Mononuclear cell (primary cell): Measurements from ENCODE around the gene C1orf50. TPM values are rescaled to one million over a fixed set of nuclear protein-coding genes. Genes with fewer than 3 reads are reported as not detected.
"Not testable (repeated sequence)": the region's sequence is repeated elsewhere in the genome, so short reads cannot be mapped to it uniquely, and the experiment has no call there.

ENCODE experiments used
- H3K27me3 ChIP-seq: 2 replicates; pipeline ENCODE4 v1.6.0; 2011; ENCODE audit warnings: low read length, control low read depth; ENCODE audit not compliant: insufficient read depth
- H3K4me1 ChIP-seq: 2 replicates; pipeline ENCODE4 v1.5.1; 2011; ENCODE audit warnings: mild to moderate bottlenecking, low read length, control low read depth; ENCODE audit not compliant: insufficient read depth
- H3K4me3 ChIP-seq: 2 replicates; pipeline ENCODE4 v1.5.1; 2011; ENCODE audit warnings: mild to moderate bottlenecking, low read length, moderate library complexity
- H3K9me3 ChIP-seq: 2 replicates; pipeline ENCODE4 v1.5.1; 2011; ENCODE audit warnings: low read depth, mild to moderate bottlenecking, control low read depth, low read length
- total RNA-seq: library from RNA; depleted of rRNA; stranded (reverse); fragments of >200 nt; gene quantifications from one replicate; pipeline ENCODE4 v1.2.3, GENCODE V29; 2012

C1orf50 gene
- total RNA-seq, result 6.3 TPM

- Histone ChIP-seq H3K4me3 (peak within 1 kb of the TSS; percentile 91), H3K4me1 (peaks cover 47% of the 10 kb centered on the region), H3K27me3 (no peaks in the 10 kb centered on the region), H3K9me3 (no peaks in the 10 kb centered on the region)
Measured at GRCh38 chr1:42766741-42767509, at the start of gene C1orf50, which contains the start of gene P3H1. TSS of gene C1orf50 (plus strand) at chr1:42767249. CDS start at chr1:42767312, 63 bp downstream. TSS of gene P3H1 (minus strand) at chr1:42767028. CDS start at chr1:42766971, 57 bp downstream.

DNA sequence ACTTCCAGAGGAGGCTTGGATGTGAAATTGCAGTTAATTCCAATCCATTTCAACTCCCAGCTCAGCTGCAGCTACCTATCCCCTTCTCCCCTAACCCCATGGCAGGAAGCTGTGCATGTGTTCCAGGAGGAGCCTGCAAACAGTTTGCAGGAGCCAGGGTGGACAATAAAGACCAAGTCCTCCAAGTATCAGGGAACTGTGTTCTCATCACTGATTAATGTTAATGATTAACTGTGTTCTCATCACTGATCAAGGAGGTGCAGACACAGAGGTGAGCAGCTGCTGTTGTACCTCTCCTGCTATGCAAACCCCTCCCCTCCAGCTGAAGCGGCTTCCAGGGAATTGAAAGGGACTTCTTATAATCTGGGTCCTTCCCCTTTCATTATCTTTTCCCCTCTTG, 46.2 kb upstream of the C1orf50 start:
- Histone ChIP-seq H3K4me3 (no peak overlapping the region), H3K4me1 (no peaks in the 10 kb centered on the region), H3K9me3 (no peaks in the 10 kb centered on the region), H3K27me3 (no peaks in the 10 kb centered on the region)

DNA sequence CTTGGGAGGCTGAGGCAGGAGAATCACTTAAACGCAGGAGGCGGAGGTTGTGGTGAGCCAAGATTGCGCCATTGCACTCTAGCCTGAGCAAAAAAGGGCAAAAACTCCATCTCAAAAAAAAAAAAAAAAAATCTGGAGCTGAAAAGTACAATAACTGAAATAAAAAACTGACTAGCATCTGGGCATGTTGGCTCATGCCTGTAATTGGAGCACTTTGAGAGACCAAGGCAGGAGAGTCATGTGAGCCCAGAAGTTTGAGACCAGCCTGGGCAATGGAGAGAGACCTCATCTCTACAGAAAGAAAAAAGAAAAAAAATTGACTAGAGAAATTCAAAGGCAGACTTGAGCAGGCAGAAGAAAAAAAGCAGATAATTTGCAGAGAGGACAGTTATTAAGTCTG, 45.1 kb upstream of the C1orf50 start:
- Histone ChIP-seq H3K9me3 (no peaks in the 10 kb centered on the region), H3K27me3 (no peaks in the 10 kb centered on the region), H3K4me3 (no peak overlapping the region), H3K4me1 (no peaks in the 10 kb centered on the region)

GRCh38 chr1:42722403-42722802, 44.6 kb upstream of the C1orf50 start:
- H3K4me3 ChIP-seq, H3K9me3 ChIP-seq, H3K4me1 ChIP-seq: not testable (repeated sequence)

DNA sequence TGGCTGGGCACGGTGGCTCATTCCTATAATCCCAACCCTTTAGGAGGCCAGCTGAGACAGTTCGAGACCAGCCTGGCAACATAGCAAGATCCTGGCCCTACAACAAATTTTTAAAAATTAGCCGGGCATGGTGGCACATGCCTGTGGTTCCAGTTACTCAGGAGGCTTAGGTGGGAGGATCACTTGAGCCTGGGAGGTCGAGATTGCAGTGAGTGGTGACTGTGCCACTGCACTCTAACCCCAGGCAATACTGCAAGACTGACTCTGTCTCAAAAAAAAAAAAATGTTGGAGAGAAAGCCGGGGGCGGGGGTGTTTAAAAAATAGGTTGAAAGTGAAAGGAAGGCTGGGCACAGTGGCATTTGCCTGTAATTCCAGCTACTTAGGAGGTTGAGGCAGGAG, 43.5 kb upstream of the C1orf50 start:
- Histone ChIP-seq H3K4me1 (no peaks in the 10 kb centered on the region), H3K27me3 (no peaks in the 10 kb centered on the region), H3K9me3 (no peaks in the 10 kb centered on the region), H3K4me3 (no peak overlapping the region)

More at GRCh38 chr1:42722403-42722802, 44.6 kb upstream of the C1orf50 start:
- H3K27me3 ChIP-seq, result not testable (repeated sequence)

DNA sequence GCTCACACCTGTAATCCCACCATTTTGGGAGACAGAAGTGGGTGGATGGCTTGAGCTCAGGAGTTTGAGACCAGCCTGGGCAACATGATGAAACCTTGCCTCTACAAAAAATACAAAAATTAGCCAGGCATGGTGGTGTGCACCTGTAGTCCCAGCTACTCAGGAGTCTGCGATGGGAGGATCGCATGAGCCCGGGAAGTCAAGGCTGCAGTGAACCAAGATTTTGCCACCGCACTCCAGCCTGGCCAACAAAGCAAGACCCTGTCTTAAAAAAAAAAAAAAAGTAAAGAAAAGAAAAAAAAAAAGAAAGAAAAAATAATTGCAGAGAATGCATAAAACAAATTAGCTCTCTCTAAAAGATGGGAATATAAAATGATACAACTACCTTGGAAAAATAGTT, 41.2 kb upstream of the C1orf50 start:
- H3K9me3 ChIP-seq, H3K4me1 ChIP-seq, H3K27me3 ChIP-seq, H3K4me3 ChIP-seq: not testable (repeated sequence)

- Histone ChIP-seq H3K4me1 (no peaks in the 10 kb centered on the region), H3K4me3 (no peak overlapping the region), H3K27me3 (no peaks in the 10 kb centered on the region), H3K9me3 (no peaks in the 10 kb centered on the region)
Measured at GRCh38 chr1:42730002-42730401, 37.0 kb upstream of the C1orf50 start.

DNA sequence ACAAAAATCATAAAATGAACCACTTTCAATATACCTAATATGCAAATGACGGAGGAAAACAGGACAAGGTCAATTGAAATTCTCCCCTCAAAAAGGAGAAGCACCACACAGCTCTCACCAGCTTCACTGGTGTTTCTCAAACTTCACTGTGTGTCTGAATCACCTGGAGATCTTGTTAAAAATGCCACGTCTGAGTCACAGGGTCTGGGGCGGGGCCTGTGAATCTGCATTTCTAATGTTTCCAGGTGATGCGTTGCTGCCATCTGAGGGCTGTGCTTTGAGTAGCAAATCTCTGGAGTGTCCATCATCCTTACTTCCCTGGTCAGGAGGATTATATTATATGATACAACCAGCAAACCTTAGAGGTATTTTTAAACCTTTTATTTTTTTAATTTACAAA, 36.1 kb upstream of the C1orf50 start:
- no peak overlapping the region for H3K4me3 ChIP-seq
- no peaks in the 10 kb centered on the region for H3K4me1 ChIP-seq
- H3K27me3 ChIP-seq, result no peaks in the 10 kb centered on the region
- H3K9me3 ChIP-seq, result no peaks in the 10 kb centered on the region

GRCh38 chr1:42731585-42731984, 35.5 kb upstream of the C1orf50 start:
- Histone ChIP-seq H3K27me3 (no peaks in the 10 kb centered on the region), H3K4me1 (peaks cover 5% of the 10 kb centered on the region), H3K4me3 (no peak overlapping the region), H3K9me3 (no peaks in the 10 kb centered on the region)

DNA sequence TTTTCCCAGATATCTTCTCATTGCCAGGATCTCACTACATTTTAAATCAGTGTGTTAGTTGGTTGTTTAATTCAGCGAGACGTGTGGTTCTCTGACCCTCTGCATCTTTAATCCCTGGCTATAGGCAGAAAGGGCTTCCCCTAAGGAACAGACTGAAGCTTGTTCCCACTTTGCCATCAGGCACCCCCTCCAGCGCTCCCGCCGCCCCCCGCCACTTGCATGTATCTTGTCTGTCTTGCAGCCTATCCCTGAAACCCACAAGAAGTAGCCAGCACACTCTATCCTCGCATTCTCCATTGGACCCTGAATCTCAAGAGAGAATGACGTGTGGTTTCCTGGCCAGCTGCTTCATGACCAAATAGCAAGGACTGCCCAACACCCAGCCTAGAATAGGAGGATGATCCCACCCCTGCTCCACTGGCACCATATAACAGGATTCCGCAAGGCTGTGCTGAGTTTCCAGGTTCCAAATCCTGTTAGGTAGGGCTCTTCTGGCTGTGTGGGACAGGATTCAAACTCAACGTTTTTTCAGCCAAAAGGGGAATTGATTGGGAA, 34.8 kb upstream of the C1orf50 start:
- Histone ChIP-seq H3K9me3 (no peaks in the 10 kb centered on the region), H3K4me1 (peaks cover 12% of the 10 kb centered on the region), H3K27me3 (no peaks in the 10 kb centered on the region), H3K4me3 (no peak overlapping the region)

GRCh38 chr1:42733415-42734200, 33.4 kb upstream of the C1orf50 start:
- Histone ChIP-seq H3K27me3 (no peaks in the 10 kb centered on the region), H3K9me3 (no peaks in the 10 kb centered on the region), H3K4me3 (no peak overlapping the region), H3K4me1 (peaks cover 22% of the 10 kb centered on the region)

- Histone ChIP-seq H3K9me3 (no peaks in the 10 kb centered on the region), H3K27me3 (no peaks in the 10 kb centered on the region), H3K4me1 (peaks cover 22% of the 10 kb centered on the region)
Measured at GRCh38 chr1:42734201-42735035, 32.6 kb upstream of the C1orf50 start.

GRCh38 chr1:42735056-42735455, 32.0 kb upstream of the C1orf50 start:
- Histone ChIP-seq H3K4me3 (no peak overlapping the region), H3K27me3 (no peaks in the 10 kb centered on the region), H3K9me3 (no peaks in the 10 kb centered on the region), H3K4me1 (peaks cover 22% of the 10 kb centered on the region)

More at GRCh38 chr1:42734201-42735035, 32.6 kb upstream of the C1orf50 start:
- no peak overlapping the region for H3K4me3 ChIP-seq

DNA sequence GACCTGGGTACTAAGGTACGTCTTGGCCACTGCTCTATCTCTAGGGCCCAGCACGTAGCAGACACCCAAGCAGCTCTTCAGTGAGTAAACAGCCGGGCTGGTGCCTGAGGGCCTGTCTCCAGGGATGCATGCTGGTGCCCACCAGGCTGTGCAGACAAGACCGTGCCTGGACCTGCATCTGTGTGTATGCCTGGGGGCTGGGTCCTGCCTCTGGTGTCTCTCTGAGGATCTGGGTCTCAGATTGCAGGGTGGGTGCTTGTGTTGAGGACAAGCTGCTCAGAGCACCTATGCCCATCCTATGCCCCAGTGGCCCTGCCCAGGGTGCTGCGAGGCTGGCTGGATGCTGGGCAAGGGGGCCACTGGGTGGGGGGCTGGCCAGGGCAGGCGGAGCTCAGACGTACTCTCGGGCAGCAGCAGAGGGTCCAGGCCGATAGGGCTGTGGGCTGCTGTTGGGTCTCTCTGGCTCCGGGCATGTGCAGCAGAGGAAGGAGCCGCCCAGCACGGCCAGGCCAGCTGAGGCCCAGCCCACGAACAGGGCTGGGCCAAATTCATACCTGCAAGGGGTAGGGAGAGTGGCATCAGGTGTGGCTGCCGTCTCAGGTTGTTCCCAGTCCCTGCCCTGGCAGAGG, 31.5 kb upstream of the C1orf50 start:
- Histone ChIP-seq H3K4me3 (no peak overlapping the region), H3K27me3 (no peaks in the 10 kb centered on the region), H3K9me3 (no peaks in the 10 kb centered on the region), H3K4me1 (peaks cover 22% of the 10 kb centered on the region)
